ENCODE measurements around the gene CUBN.
"Not testable (repeated sequence)": the region's sequence is repeated elsewhere in the genome, so short reads cannot be mapped to it uniquely, and the experiment has no call there.

Gene CUBN

DNA sequence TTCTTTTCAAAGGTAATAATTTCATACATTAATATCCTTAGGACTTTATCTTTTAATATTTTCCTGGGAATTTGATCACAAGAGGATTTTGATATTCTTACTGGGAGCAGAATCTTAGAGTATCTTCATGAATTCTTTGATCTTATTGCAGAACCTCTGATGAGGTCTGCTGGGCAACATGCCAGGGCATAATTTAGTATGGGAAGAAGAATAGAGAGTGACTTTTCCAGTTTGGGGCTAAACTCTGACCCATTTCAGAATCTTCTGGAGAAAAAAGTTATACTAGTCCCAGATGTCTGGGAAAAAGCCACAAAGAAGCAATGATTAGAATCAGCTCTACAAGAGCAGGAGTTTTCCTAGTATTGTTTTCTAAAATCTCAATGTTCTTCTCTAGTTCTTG lies 284.4 kb downstream of the CUBN start:
- H3K27ac ChIP-seq: no peak overlapping the region
- no peak for DNase-seq (ENCODE audit: low spot score)
- TF ChIP-seq, protein P1, sequence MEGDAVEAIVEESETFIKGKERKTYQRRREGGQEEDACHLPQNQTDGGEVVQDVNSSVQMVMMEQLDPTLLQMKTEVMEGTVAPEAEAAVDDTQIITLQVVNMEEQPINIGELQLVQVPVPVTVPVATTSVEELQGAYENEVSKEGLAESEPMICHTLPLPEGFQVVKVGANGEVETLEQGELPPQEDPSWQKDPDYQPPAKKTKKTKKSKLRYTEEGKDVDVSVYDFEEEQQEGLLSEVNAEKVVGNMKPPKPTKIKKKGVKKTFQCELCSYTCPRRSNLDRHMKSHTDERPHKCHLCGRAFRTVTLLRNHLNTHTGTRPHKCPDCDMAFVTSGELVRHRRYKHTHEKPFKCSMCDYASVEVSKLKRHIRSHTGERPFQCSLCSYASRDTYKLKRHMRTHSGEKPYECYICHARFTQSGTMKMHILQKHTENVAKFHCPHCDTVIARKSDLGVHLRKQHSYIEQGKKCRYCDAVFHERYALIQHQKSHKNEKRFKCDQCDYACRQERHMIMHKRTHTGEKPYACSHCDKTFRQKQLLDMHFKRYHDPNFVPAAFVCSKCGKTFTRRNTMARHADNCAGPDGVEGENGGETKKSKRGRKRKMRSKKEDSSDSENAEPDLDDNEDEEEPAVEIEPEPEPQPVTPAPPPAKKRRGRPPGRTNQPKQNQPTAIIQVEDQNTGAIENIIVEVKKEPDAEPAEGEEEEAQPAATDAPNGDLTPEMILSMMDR (IDR thresholded peaks at IDR 0.05): no peak
- no peak overlapping the region for H3K4me3 ChIP-seq

DNA sequence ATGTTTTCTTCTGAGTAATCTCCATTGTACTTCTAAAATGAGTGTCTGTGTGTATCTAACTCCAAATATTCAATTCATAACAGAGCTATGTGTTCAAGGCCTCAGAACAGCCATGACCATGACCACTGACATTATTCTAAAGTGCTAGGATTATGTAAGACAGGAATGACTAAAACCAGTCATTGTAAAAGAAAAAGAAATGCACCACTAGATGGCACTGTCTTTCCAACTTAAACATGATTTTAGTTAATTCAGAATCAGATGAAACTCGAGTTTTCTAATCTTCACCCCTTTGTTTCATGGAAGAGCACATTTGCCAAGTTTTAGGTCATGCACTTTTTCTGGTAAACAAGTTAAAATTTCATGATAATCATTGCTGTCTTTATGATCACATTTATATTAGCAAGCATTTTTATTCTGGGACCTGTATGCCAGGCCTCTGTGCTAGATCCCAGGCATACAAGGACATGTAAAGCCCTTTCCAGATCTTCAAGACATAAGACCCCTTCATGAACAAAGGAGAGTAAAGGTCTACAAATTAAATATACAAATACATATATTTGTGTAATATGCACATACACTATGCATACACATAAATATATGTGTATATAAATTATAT lies 286.2 kb downstream of the CUBN start:
- Histone ChIP-seq H3K4me3 (no peak overlapping the region), H3K27ac (no peak overlapping the region)
- DNase-seq (ENCODE audit: low spot score): no peak
- TF ChIP-seq, protein P1 (IDR thresholded peaks at IDR 0.05): peak; percentile 49

DNA sequence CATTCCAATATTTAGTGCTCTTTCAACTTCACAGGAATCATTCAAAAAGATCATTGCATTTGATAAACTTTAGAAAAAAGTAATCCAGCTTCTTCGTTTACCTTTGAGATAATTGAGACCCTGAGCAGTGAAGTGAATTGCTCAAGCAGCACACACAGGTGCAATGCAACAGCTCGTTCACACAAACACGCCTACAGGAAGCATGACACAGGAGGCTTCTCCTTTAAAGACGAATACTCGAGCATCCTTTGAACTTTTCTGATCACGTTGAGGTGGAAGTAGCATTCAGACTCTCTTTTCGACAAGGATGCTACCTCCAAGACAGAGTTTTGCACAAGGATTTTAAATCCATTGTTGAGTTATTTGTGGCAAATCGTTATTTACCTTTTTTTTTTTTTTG lies 294.4 kb downstream of the CUBN start:
- no peak for DNase-seq (ENCODE audit: low spot score)
- H3K27ac ChIP-seq: no peak overlapping the region
- no peak overlapping the region for H3K4me3 ChIP-seq
- TF ChIP-seq, protein P1 (IDR thresholded peaks at IDR 0.05): no peak

DNA sequence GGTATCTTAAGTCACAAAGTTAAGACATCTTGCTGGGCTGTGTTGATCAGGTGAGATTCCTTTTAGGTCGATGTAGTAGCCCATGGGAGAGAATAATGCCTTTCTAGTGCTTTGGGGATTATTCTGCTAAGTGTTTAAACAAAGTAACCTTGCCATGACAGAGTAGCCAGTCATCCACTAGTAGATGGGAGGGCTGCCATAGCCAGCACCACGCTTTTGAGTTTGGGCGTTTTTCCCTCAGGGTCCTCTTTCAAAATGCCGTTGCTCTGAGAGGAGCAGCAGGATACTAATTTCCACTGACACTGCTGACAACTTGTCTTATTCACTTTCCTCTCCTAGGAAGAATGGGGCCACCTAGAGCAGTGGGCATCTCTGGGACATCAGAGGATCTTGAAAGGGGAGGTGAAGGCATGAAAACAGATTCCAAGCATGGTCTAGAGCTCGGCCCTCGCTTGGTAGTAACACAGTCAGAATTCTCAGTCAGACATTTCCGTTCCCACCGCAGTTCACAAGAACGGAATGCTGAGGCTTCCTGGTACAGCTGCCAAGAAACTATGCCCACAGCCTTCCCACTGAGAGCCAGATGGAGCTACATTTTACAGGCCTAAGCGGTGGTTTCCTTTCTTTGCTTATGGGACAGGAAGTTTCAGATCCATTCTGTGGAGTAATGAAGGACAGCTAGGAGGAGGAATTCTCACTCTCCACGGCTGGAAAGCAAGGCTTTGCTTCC lies 297.1 kb downstream of the CUBN start:
- TF ChIP-seq, protein P1 (IDR thresholded peaks at IDR 0.05): no peak
- H3K4me3 ChIP-seq: no peak overlapping the region
- DNase-seq (ENCODE audit: low spot score): peak; percentile 78
- peak overlapping the region; percentile 73 to 87 for H3K27ac ChIP-seq

DNA sequence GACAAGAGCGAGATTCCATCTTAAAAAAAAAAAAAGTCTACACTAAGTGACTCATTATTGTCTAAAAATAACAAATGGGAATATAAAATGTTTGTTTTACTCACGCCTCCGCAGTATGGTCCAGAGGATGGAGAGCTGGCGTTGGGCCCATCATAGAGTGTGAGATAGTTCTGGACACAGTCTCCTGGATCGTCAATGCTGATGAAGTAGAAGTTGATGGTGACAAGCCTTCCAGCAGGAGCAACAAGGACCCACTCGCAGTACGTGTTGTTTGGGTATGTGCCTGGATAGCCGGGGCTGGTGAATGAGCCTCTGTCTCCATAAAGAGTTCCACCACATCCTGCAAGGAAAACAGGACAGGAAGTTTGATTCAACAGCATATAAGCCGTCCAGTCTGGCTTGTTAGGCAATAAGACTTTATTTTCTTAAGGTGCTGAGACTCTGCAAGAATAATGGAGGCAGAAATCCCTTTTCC lies 300.9 kb downstream of the CUBN start:
- DNase-seq (ENCODE audit: low spot score): peak; percentile 76
- TF ChIP-seq, protein P1 (IDR thresholded peaks at IDR 0.05): no peak
- peak overlapping the region; percentile 52 for H3K4me3 ChIP-seq
- peak overlapping the region; percentile 8 to 73 for H3K27ac ChIP-seq

DNA sequence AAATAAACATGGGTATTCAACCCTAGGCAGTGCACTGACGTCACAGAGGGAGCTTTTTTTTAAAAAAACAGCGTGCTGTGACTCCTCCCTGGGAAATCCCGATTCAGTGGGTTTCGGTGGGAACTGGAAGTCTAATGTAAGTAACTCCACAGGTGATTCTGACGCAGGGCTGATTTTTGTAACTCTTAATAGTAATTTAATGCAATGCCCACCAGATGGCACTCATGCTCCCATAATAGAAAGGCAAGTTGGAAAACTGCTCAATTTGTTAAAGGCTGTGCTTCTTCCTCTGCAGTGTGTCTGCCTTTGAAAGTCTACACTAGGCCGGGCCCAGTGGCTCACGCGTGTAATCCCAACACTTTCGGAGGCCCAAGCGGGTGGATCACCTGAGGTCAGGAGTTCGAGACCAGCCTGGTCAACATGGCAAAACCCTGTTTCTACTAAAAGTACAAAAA lies 301.5 kb downstream of the CUBN start:
- H3K27ac ChIP-seq: peak overlapping the region; percentile 71 to 73
- peak overlapping the region; percentile 52 for H3K4me3 ChIP-seq

DNA sequence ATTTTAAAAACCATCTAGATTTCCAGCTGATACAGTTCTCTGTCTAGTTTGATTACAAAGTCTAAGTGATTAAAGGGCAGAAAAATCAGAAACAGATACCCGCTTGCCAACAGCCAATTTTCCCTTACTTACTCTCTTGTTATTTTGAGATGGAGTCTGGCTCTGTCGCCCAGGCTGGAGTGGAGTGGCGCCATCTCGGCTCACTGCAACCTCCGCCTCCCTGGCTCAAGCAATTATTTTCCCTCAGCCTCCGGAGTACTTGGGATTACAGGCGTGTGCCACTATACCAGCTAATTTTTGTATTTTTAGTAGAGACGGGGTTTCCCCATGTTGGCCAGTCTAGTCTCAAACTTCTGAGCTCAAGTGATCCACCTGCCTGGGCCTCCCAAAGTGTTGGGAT lies 302.1 kb downstream of the CUBN start:
- Histone ChIP-seq H3K27ac (peak overlapping the region; percentile 71 to 73), H3K4me3 (peak overlapping the region; percentile 52)
- DNase-seq (ENCODE audit: low spot score): not testable (repeated sequence)

More for the DNA sequence above, 301.5 kb downstream of the CUBN start:
- peak; percentile 78 for DNase-seq (ENCODE audit: low spot score)
- TF ChIP-seq, protein P1 (IDR thresholded peaks at IDR 0.05): peak; percentile 26

All from coronary artery (tissue), 2 donors.